Measurements from ENCODE around the gene SORCS1. TPM values are rescaled to one million over a fixed set of nuclear protein-coding genes. Genes with fewer than 3 reads are reported as not detected.

The SORCS1 gene
- total RNA-seq, 4 donors from 2014 or later = 0.40 to 5.1 (median 2.5) TPM

- Histone ChIP-seq H3K27ac (no peak overlapping the region), H3K4me3 (no peak overlapping the region), H3K27me3 (no peaks in the 10 kb centered on the region), H3K4me1 (no peaks in the 10 kb centered on the region), H3K9me3 (no peaks in the 10 kb centered on the region), H3K36me3 (no peaks in the 10 kb centered on the region)
- in situ Hi-C loops (cut with MboI; ENCODE audit: low pct_ligation_motif_present in 1 of 4, low pct_unique_long_range_greater_than_20kb in 1 of 4, low sequenced_read_pairs in 3 of 4) = no loop called here
- TF ChIP-seq POLR2AphosphoS5 (IDR thresholded peaks at IDR 0.05) (no peak), EP300 (IDR thresholded peaks at IDR 0.05; ENCODE audit: low read depth) (no peak), POLR2A (IDR thresholded peaks at IDR 0.05) (no peak)
- TF ChIP-seq, protein P1, sequence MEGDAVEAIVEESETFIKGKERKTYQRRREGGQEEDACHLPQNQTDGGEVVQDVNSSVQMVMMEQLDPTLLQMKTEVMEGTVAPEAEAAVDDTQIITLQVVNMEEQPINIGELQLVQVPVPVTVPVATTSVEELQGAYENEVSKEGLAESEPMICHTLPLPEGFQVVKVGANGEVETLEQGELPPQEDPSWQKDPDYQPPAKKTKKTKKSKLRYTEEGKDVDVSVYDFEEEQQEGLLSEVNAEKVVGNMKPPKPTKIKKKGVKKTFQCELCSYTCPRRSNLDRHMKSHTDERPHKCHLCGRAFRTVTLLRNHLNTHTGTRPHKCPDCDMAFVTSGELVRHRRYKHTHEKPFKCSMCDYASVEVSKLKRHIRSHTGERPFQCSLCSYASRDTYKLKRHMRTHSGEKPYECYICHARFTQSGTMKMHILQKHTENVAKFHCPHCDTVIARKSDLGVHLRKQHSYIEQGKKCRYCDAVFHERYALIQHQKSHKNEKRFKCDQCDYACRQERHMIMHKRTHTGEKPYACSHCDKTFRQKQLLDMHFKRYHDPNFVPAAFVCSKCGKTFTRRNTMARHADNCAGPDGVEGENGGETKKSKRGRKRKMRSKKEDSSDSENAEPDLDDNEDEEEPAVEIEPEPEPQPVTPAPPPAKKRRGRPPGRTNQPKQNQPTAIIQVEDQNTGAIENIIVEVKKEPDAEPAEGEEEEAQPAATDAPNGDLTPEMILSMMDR (IDR thresholded peaks at IDR 0.05) = no peak
- DNase-seq = no peak
- intact Hi-C loops (cut with DNase I; ENCODE audit: low total_unique reads) = no loop called here
These were observed 25.3 kb downstream of the SORCS1 start for GRCh38 chr10:107139237-107139636.

DNA sequence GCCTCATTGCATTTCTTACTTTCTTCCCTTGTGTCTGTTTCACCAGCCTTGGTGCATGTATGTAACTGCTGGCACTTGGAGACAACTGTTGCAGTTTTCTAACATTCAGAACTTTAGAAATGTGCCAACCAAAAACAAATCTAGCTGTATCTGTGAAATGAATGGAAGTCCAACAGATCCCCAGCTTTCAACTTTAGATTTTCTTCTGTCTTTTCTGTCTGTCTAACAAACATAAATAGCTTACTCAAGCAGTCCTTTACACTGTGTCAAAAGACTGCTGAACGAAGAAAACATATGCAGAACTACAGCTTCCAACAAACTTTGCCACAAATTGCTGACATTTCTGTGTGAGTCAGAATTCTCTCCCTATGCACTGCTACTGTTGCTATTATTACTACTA is 30.9 kb downstream of the SORCS1 start:
- H3K27ac ChIP-seq = no peak overlapping the region
- no peaks in the 10 kb centered on the region for H3K36me3 ChIP-seq
- no peaks in the 10 kb centered on the region for H3K27me3 ChIP-seq
- in situ Hi-C loops (cut with MboI; ENCODE audit: low pct_ligation_motif_present in 1 of 4, low pct_unique_long_range_greater_than_20kb in 1 of 4, low sequenced_read_pairs in 3 of 4) = no loop called here
- H3K9me3 ChIP-seq = no peaks in the 10 kb centered on the region
- intact Hi-C loops (cut with DNase I; ENCODE audit: low total_unique reads) = no loop called here
- 53 to 67% methylated on average over 1 of the region's 1 CpG for WGBS, 2 donors (ENCODE audit: low coverage in 1 of 2)
- no peaks in the 10 kb centered on the region for H3K4me1 ChIP-seq
- TF ChIP-seq EP300 (IDR thresholded peaks at IDR 0.05; ENCODE audit: low read depth) (no peak), POLR2A (IDR thresholded peaks at IDR 0.05) (no peak), POLR2AphosphoS5 (IDR thresholded peaks at IDR 0.05) (no peak)
- TF ChIP-seq, protein P1 (IDR thresholded peaks at IDR 0.05) = no peak
- no peak for DNase-seq
- H3K4me3 ChIP-seq = no peak overlapping the region

GRCh38 chr10:107129000-107129399 is 35.5 kb downstream of the SORCS1 start:
- 80 to 83% methylated on average over 6 of the region's 6 CpGs for WGBS, 2 donors (ENCODE audit: low coverage in 1 of 2)
- Histone ChIP-seq H3K36me3 (no peaks in the 10 kb centered on the region), H3K4me1 (no peaks in the 10 kb centered on the region), H3K27ac (no peak overlapping the region), H3K4me3 (no peak overlapping the region), H3K27me3 (no peaks in the 10 kb centered on the region), H3K9me3 (no peaks in the 10 kb centered on the region)
- intact Hi-C loops (cut with DNase I; ENCODE audit: low total_unique reads) = no loop called here
- in situ Hi-C loops (cut with MboI; ENCODE audit: low pct_ligation_motif_present in 1 of 4, low pct_unique_long_range_greater_than_20kb in 1 of 4, low sequenced_read_pairs in 3 of 4) = no loop called here
- no peak for DNase-seq
- TF ChIP-seq POLR2A (IDR thresholded peaks at IDR 0.05) (no peak), EP300 (IDR thresholded peaks at IDR 0.05; ENCODE audit: low read depth) (no peak), POLR2AphosphoS5 (IDR thresholded peaks at IDR 0.05) (no peak)
- TF ChIP-seq, protein P1 (IDR thresholded peaks at IDR 0.05) = no peak

DNA sequence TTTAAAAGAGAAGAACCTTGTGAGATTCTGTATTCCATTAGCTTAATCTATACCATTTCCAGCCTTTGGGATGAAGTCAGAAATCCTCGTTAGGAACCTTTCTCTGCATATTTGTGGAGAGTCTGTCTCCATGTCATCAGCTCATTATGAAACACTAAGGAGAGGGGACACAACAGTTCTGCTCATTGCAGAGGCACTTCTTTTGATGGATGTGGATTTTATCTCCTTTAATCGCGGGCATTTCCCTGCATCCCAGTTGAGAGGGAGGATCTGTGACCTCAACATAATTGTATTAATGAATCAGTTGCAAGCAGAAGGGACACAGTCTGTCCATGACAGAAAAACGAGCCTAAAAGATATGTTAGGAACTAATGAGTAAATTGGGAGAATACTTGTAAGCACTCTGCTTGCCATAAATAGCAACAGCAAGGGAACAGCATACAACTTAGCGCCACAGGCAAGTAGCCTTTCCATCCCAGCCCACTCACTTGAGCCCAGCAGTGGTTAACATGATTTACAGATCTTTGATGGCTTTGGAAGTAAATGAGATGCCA is 37.9 kb downstream of the SORCS1 start:
- H3K4me3 ChIP-seq = no peak overlapping the region
- H3K36me3 ChIP-seq = no peaks in the 10 kb centered on the region
- H3K4me1 ChIP-seq = no peaks in the 10 kb centered on the region
- H3K27me3 ChIP-seq = no peaks in the 10 kb centered on the region
- in situ Hi-C loops (cut with MboI; ENCODE audit: low pct_ligation_motif_present in 1 of 4, low pct_unique_long_range_greater_than_20kb in 1 of 4, low sequenced_read_pairs in 3 of 4) = no loop called here
- H3K9me3 ChIP-seq = no peaks in the 10 kb centered on the region
- intact Hi-C loops (cut with DNase I; ENCODE audit: low total_unique reads) = no loop called here
- no peak for TF ChIP-seq POLR2A (IDR thresholded peaks at IDR 0.05)
- TF ChIP-seq POLR2AphosphoS5 (IDR thresholded peaks at IDR 0.05) = no peak
- TF ChIP-seq, protein P1 (IDR thresholded peaks at IDR 0.05) = no peak
- TF ChIP-seq EP300 (IDR thresholded peaks at IDR 0.05; ENCODE audit: low read depth) = no peak
- WGBS, 2 donors (ENCODE audit: low coverage in 1 of 2) = 65 to 75% methylated on average over 3 to 5 of the region's 5 CpGs
- no peak for DNase-seq
- no peak overlapping the region for H3K27ac ChIP-seq
